Uterus (tissue), 2 donors: Measurements from ENCODE around the gene AKT3.
"Not testable (repeated sequence)": the region's sequence is repeated elsewhere in the genome, so short reads cannot be mapped to it uniquely, and the experiment has no call there.

ENCODE experiments used
- CTCF ChIP-seq, 4 experiments: fragments of 200-600 bp in 2 of 4; fragments of 450-650 bp in 2 of 4; sonication (generic) in 2 of 4; IDR thresholded peaks; one replicate each; pipeline ENCODE4 v1.5.1; 2016 to 2019; ENCODE audit warnings: antibody characterized with exemption in 4 of 4, mild to moderate bottlenecking in 2 of 4, moderate library complexity in 1 of 4
- POLR2A ChIP-seq, 2 donors: fragments of 450-650 bp; IDR thresholded peaks; one replicate each; pipeline ENCODE4 v1.6.1; 2016; ENCODE audit warnings: antibody characterized with exemption in 2 of 2, mild to moderate bottlenecking in 1 of 2, moderate library complexity in 1 of 2

GRCh38 chr1:243589286-243589685, 260.8 kb downstream of the AKT3 start:
- TF ChIP-seq CTCF, POLR2A (IDR thresholded peaks at IDR 0.05): not testable (repeated sequence)
